ENCODE results near the gene ABHD2.

ABHD2 gene

GRCh38 chr15:89205991-89206585 lies 117.8 kb downstream of the ABHD2 start:
- TF ChIP-seq CTCF (IDR thresholded peaks at IDR 0.05; ENCODE audit: insufficient read depth, low read depth, low read length, missing control alignments), result no peak
- DNase-seq (ENCODE audit: low read depth), result no peak
- no peak overlapping the region for H3K4me3 ChIP-seq (ENCODE audit: low read length)

- DNase-seq (ENCODE audit: low read depth), result peak; percentile 69
- peak overlapping the region; percentile 14 for H3K4me3 ChIP-seq (ENCODE audit: low read length)
- TF ChIP-seq CTCF (IDR thresholded peaks at IDR 0.05; ENCODE audit: insufficient read depth, low read depth, low read length, missing control alignments), result peak; percentile 97
Observed at GRCh38 chr15:89206908-89207331, 118.7 kb downstream of the ABHD2 start.

GRCh38 chr15:89208256-89208655 lies 120.0 kb downstream of the ABHD2 start:
- TF ChIP-seq CTCF (IDR thresholded peaks at IDR 0.05; ENCODE audit: insufficient read depth, low read depth, low read length, missing control alignments), result no peak
- no peak for DNase-seq (ENCODE audit: low read depth)
- no peak overlapping the region for H3K4me3 ChIP-seq (ENCODE audit: low read length)

GRCh38 chr15:89209057-89209456 lies 120.8 kb downstream of the ABHD2 start:
- no peak for TF ChIP-seq CTCF (IDR thresholded peaks at IDR 0.05; ENCODE audit: insufficient read depth, low read depth, low read length, missing control alignments)
- no peak for DNase-seq (ENCODE audit: low read depth)
- H3K4me3 ChIP-seq (ENCODE audit: low read length), result no peak overlapping the region

- DNase-seq (ENCODE audit: low read depth), result no peak
- no peak for TF ChIP-seq CTCF (IDR thresholded peaks at IDR 0.05; ENCODE audit: insufficient read depth, low read depth, low read length, missing control alignments)
- no peak overlapping the region for H3K4me3 ChIP-seq (ENCODE audit: low read length)
Observed at GRCh38 chr15:89211678-89212170, 123.5 kb downstream of the ABHD2 start.

- no peak overlapping the region for H3K4me3 ChIP-seq (ENCODE audit: low read length)
- TF ChIP-seq CTCF (IDR thresholded peaks at IDR 0.05; ENCODE audit: insufficient read depth, low read depth, low read length, missing control alignments), result no peak
- no peak for DNase-seq (ENCODE audit: low read depth)
Observed at GRCh38 chr15:89215627-89216026, 127.4 kb downstream of the ABHD2 start.

- no peak for TF ChIP-seq CTCF (IDR thresholded peaks at IDR 0.05; ENCODE audit: insufficient read depth, low read depth, low read length, missing control alignments)
- no peak overlapping the region for H3K4me3 ChIP-seq (ENCODE audit: low read length)
- DNase-seq (ENCODE audit: low read depth), result no peak
Observed at GRCh38 chr15:89217031-89217430, 128.8 kb downstream of the ABHD2 start.
